Neural crest cell (in vitro differentiated cells): ENCODE measurements around the gene ZNF444. TPM values are rescaled to one million over a fixed set of nuclear protein-coding genes. Genes with fewer than 3 reads are reported as not detected.

ENCODE experiments used
- DNase-seq: peaks from one replicate; pipeline ENCODE4 v3.0.0; 2021; ENCODE audit warnings: low read depth, mixed read lengths, low spot score
- H3K27ac Mint-ChIP-seq: one replicate; pipeline ENCODE4 v1.8.0; 2021; ENCODE audit warnings: mild to moderate bottlenecking, mixed read lengths; ENCODE audit not compliant: unreplicated experiment
- H3K27me3 Mint-ChIP-seq: 2 replicates; pipeline ENCODE4 v1.8.0; 2021; ENCODE audit warnings: low read depth, mild to moderate bottlenecking, mixed read lengths
- H3K36me3 Mint-ChIP-seq: 2 replicates; pipeline ENCODE4 v1.8.0; 2021; ENCODE audit warnings: low read depth, mild to moderate bottlenecking, mixed read lengths
- H3K4me1 Mint-ChIP-seq: 2 replicates; pipeline ENCODE4 v1.8.0; 2021; ENCODE audit warnings: mixed read lengths
- H3K4me3 Mint-ChIP-seq: one replicate; pipeline ENCODE4 v1.8.0; 2021; ENCODE audit warnings: mild to moderate bottlenecking, mixed read lengths
- H3K9me3 Mint-ChIP-seq: 2 replicates; pipeline ENCODE4 v1.8.0; 2021; ENCODE audit warnings: mixed read lengths
- long read RNA-seq: library from polyadenylated mRNA; unstranded; transcript quantifications from one replicate; pipeline ENCODE4 v2.0.0, GENCODE V29; 2020
- total RNA-seq: library from RNA; stranded (reverse); gene quantifications from 2 replicates; pipeline ENCODE4 v1.2.1, GENCODE V29; 2021
- TF ChIP-seq, protein P1 (sequence below): fragments of 200-600 bp; sonication (generic); conservative IDR thresholded peaks from 2 replicates; pipeline ENCODE4 v1.5.0; 2021; ENCODE audit warnings: antibody characterized with exemption, mild to moderate bottlenecking

The ZNF444 gene
- 47.5 and 51.5 TPM in 2 replicates for total RNA-seq
- long read RNA-seq, partial matches to known transcripts, result 0 of 2 reads
- long read RNA-seq, other reads (novel, unspliced or antisense), result 2 of 2 reads

DNA sequence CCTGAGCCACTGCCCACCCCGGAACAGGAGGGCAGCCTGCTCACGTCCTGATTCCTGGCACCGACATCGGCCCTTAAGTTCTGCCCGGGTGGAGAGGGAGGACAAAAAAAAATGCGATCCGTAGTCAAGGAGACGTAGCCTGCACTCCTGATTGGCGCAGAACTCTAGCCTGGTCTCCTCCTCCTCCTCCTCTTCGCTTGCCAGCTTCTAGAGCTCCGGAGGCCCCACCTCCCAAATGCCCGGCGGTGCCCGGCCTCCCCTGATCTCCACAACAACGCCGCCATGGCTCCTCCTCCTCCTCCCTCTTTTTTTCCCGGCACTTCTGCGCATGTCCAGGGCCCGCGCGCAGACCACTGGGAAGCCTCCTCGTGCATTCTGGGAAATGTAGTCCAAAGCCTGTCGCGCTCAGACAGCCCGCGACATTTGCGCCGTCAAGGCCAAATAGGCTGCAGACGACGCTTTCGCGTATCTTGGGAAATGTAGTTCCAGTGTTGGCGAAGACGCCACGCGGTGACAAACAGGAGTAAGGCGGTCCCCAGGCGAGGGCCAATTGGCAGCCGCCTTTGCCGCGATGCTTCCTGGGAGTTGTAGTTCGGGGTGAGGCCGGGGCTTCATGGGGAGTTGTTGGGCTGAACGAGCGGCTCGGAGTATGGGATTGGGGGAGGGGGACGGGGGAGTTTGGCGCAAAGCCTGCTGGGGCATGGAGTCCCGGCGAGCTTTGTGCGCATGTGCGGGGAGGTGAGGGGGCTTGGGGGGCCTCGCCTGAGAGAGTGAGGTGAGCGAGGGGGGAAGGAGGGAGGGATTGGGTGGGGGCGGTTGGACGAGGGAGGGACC lies at the start of gene ZNF444:
ZNF444 (plus strand) TSS at position 705 of the 834 bp plus-strand sequence. CDS start 5,625 bp downstream, outside the sequence.
- Mint-ChIP-seq H3K4me3 (peak within 1 kb of the TSS; percentile 92), H3K27ac (peak within 1 kb of the TSS; percentile 87), H3K36me3 (no peaks in the 10 kb centered on the region), H3K9me3 (no peaks in the 10 kb centered on the region), H3K4me1 (peaks cover 43% of the 10 kb centered on the region), H3K27me3 (no peaks in the 10 kb centered on the region)
- DNase-seq, result peak; percentile 97
- TF ChIP-seq, protein P1, sequence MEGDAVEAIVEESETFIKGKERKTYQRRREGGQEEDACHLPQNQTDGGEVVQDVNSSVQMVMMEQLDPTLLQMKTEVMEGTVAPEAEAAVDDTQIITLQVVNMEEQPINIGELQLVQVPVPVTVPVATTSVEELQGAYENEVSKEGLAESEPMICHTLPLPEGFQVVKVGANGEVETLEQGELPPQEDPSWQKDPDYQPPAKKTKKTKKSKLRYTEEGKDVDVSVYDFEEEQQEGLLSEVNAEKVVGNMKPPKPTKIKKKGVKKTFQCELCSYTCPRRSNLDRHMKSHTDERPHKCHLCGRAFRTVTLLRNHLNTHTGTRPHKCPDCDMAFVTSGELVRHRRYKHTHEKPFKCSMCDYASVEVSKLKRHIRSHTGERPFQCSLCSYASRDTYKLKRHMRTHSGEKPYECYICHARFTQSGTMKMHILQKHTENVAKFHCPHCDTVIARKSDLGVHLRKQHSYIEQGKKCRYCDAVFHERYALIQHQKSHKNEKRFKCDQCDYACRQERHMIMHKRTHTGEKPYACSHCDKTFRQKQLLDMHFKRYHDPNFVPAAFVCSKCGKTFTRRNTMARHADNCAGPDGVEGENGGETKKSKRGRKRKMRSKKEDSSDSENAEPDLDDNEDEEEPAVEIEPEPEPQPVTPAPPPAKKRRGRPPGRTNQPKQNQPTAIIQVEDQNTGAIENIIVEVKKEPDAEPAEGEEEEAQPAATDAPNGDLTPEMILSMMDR, result no peak

- TF ChIP-seq, protein P1, result no peak
Measured at GRCh38 chr19:56091751-56092546, 49.1 kb upstream of the ZNF444 start.

GRCh38 chr19:56092685-56093631 lies 48.1 kb upstream of the ZNF444 start:
- Mint-ChIP-seq H3K4me1 (peaks cover 10% of the 10 kb centered on the region), H3K9me3 (peaks cover 11% of the 10 kb centered on the region), H3K4me3 (no peak overlapping the region), H3K36me3 (peaks cover 36% of the 10 kb centered on the region), H3K27ac (no peak overlapping the region), H3K27me3 (no peaks in the 10 kb centered on the region)
- DNase-seq, result no peak
- TF ChIP-seq, protein P1, result no peak

More at GRCh38 chr19:56091751-56092546, 49.1 kb upstream of the ZNF444 start:
- peak overlapping the region; percentile 31 for H3K4me3 Mint-ChIP-seq
- DNase-seq, result no peak
- H3K36me3 Mint-ChIP-seq, result peaks cover 36% of the 10 kb centered on the region
- H3K9me3 Mint-ChIP-seq, result peaks cover 11% of the 10 kb centered on the region
- no peaks in the 10 kb centered on the region for H3K27me3 Mint-ChIP-seq
- H3K27ac Mint-ChIP-seq, result peak overlapping the region; percentile 95
- H3K4me1 Mint-ChIP-seq, result peaks cover 10% of the 10 kb centered on the region

GRCh38 chr19:56094449-56094848 lies 46.6 kb upstream of the ZNF444 start:
- no peaks in the 10 kb centered on the region for H3K27me3 Mint-ChIP-seq

More at GRCh38 chr19:56094449-56094848, 46.6 kb upstream of the ZNF444 start:
- peaks cover 10% of the 10 kb centered on the region for H3K4me1 Mint-ChIP-seq
- no peak for DNase-seq
- no peak overlapping the region for H3K27ac Mint-ChIP-seq
- TF ChIP-seq, protein P1, result no peak
- peaks cover 33% of the 10 kb centered on the region for H3K36me3 Mint-ChIP-seq
- peaks cover 11% of the 10 kb centered on the region for H3K9me3 Mint-ChIP-seq
- no peak overlapping the region for H3K4me3 Mint-ChIP-seq
